Stimulated activated CD4-positive, alpha-beta T cell treated with anti-CD3 and anti-CD28 coated beads, TNF-alpha, amount 100 ng/mL, for 24 hours (primary cell): Measurements from ENCODE around the gene RNF223.
"Not testable (repeated sequence)": the region's sequence is repeated elsewhere in the genome, so short reads cannot be mapped to it uniquely, and the experiment has no call there.

Experiments used
- DNase-seq, 3 experiments: peaks; one replicate each; pipeline ENCODE4 v3.0.0-alpha.2; 2020; ENCODE audit warnings: low read depth in 3 of 3

The RNF223 gene

DNA sequence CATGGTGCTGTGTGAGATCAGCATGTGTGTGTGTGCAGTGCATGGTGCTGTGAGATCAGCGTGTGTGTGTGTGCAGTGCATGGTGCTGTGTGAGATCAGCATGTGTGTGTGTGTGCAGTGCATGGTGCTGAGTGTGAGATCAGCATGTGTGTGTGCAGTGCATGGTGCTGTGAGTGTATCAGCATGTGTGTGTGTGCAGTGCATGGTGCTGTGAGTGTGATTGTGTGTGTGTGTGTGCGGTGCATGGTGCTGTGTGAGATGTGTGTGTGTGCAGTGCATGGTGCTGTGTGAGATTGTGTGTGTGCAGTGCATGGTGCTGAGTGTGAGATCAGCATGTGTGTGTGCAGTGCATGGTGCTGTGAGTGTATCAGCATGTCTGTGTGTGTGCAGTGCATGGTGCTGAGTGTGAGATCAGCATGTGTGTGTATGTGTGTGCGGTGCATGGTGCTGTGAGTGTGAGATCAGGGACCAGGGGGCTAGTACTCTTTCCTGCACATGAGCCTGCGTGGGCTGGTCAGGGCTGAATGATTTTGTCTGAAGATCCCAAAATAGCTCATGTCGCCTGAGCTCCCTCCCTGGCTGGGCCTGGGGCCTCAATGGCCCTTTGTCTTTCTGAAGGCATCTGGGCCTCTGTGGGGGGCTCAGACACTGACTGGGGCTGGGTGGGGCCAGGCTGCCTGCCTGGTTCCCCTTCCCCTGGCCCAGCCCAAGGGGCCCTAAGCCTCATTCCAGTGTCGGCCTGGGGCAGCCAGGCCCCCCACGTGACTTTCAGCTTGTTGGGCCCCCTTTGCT lies 43.0 kb downstream of the RNF223 start:
- not testable (repeated sequence) for DNase-seq

DNA sequence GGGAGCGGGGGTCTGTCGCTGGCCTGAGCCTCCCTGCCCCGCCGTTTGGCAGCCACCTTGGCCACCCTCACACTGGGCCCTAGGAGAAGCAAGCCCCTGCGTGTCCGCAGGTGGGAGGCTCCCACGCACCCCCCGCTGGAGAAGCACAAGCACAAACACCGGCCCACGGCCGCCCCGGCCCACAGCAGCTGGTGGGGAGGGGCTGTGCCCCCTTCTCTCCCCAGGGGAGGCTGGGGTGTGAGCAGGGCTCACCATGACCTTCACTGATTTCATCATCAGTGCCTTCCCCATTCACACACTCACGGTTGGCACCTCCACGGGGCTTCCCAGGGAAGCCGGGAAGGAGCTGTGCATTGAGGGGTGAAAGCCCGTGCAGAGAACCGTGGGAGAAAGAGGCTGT lies 46.3 kb downstream of the RNF223 start:
- no peak for DNase-seq

DNA sequence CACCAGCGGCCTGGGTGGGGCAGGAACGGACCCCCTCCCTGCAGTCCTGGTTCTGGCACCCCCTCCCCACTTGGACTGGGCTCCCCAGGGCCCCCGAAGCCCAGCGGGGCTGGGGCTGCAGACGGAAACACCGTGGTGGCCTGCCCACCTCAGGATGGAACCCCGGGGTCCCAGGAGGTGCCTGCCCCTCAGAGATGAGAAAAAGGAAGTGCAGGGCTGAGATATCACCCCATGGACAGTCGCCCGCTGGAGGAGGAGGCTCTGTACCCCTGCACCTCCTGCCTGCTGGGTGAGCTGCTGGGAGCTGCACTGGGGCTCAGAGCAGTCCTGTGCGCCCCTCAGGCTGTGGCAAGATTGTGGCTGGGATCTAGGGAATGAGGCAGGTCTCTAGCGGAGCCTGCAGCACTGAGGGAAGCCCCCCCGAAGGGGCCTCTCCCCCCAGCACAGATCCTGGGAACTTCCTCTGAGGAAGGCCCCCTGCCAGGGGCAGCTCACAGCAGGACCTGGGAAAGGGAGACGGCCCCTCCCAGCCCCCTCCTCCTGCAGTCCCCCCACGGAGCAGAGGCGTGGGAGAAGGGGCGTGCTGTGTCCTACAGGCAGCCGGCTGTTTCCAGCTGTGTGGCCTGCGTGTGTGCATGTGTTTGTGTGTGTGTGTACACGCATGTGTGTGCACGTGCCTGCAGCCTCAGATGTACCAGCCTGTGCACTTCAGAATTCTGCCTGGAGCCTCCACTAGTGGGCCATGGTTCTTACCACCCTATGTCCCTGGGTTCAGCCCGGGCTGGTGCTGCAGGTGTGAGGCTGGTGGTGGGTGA lies 47.3 kb downstream of the RNF223 start:
- DNase-seq: no peak

DNA sequence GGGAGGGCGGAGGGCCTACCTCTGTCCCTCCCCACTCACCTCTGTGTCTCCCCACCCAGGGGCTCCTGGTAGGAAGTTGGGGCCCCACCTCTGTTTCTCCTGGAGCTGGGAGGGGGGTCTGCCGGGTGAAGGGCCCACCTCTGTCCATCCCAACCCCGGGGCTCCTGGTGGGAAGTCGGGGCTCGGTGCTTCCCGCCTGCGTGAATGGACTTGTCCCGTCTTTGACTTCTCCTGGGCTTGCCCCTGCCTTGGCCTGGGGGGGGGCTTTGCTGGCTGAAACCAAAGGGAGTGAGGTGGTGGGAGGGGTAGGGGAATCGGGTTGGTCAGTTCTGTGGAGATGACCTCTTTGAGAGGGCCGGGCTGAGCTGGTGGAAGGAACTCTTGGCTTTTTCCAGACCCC lies 48.4 kb downstream of the RNF223 start:
- DNase-seq: no peak

DNA sequence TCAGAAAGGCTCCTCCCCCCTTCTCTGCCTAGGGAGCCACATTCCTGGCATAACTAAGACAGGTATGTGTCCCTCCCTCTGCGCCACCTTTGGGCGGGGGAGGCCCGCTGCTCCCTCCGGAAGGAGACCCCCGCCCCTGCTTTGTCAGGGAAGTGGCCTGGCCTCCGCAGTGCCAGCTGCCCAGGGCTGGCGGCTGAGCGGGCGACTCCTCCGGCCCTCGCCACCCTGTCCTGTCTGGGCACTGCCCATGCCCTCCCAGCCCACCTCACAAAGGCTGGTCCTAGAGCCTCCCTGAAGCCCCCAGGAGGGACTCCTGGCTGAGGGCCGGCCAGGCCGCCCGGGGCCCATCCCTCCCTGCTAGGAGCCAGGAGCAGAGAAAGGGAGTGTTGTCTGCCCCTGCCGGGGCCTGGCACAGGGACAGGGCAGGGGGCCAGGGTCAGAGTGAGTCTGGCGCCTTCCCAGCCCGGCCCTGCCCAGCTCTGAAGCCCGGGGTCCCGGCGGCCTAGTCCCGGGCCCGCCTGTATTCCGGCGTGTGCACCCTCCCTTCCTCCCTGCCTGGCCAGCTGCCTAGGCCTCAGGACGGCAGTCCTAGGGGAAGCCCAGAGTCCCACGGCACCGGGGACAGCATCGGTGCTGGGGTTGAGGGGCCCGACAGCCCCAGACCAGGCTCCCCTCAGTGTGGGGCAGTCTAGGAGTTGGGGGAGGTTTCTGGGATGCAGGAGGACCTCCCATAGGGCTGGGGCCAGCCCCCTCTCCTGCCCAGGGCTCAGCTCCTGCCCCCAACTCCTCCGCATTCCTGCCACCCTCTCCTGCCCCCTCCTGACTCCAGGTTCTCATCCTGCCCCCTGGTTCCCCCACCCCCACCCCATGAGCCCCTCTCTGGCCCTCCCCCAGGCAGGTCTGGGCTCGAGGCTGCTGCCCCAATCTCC lies 49.1 kb downstream of the RNF223 start:
- DNase-seq: no peak

DNA sequence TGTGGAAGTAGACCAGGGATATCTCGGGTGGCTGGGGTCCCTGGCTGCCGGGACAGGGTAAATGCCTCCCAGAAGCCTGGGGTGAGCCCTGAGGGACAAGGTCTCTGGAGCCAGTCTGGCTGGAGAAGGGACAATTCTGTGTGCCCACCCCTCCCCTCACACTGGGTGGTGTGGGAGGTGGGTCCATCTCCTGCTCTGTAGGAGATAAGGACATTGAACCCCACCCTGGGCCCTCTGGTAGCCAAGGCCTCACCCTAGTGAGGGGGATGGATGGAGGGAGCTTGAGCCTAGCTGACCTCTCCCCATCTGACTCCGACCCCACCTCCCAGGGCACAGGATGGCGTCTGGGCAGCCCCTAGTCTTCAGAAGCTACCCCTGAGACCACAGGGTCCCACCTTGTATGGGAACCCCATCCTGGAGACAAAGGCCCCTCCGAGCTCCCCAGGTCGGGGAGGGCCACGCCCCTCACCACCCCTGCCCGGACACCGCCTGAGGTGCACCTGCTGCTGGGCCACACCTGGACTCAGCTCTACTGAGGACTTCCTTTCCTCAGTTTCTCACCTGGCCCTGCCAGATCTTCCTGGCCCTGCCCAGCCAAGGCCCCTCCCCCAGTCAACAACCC lies 49.8 kb downstream of the RNF223 start:
- DNase-seq: no peak

DNA sequence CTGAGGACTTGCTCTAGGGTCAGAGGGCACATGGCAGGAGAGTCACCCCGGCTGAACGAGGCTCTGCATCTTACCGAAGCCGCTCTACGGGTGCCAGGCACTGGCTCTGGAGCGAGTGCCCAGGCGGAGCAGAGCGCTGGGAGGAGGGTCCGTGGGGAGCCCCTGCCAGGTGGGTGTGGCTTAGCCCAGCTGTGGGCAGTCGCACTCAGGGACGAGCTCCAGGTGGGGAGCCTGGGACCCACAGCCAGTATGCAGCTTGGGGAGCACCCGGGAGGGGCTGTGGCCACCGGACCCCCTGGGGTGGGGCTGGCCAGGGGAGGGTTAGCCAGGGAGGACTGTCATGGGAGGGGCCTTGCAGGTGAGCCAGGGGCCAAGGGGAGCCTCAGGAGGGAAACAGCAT lies 50.4 kb downstream of the RNF223 start:
- DNase-seq: no peak

DNA sequence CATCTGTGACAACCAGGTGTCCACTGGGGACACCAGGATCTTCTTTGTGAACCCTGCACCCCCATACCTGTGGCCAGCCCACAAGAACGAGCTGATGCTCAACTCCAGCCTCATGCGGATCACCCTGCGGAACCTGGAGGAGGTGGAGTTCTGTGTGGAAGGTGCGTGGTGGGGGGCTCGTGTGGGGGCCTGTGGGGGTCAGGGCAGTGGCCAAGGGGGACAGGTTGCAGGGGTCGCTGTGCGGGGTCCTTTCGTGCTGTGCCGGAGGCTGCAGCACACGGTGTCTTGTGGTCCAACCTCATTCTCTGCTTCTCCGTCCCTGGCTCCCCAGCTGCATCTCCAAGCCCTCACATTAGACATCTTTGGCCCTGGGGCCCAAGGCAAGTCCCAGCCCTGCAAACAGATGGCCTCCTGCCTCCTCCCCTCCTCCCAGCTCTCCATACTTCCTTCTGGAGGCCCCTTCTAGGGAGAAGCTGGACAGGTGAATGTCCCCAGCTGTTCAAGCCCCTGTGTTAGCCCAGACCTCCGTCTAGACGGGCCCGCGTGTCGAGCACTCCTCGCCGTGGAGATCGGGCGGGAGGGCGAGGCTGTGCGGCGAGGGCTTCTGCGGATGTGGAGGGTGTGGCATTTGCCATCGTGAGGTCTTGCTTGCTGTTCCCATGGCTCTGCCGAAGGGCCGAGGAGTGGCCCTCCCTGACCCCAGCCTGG lies 51.6 kb downstream of the RNF223 start:
- no peak for DNase-seq

DNA sequence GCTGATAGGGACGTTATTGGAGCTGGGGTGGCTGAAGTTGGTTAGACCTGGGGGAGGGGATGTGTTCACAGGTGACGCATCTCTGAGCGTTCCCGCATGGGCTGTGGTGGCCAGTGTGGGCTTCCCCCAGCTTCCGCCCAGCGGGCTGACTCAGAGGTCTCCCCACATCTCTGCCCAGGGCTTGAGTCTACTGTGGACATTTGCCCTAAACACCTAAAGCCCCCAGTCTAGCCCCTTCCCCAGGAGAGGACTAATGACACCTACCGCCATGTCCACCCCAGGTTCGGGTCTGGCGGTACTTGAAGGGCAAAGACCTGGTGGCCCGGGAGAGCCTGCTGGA lies 52.2 kb downstream of the RNF223 start:
- no peak for DNase-seq

DNA sequence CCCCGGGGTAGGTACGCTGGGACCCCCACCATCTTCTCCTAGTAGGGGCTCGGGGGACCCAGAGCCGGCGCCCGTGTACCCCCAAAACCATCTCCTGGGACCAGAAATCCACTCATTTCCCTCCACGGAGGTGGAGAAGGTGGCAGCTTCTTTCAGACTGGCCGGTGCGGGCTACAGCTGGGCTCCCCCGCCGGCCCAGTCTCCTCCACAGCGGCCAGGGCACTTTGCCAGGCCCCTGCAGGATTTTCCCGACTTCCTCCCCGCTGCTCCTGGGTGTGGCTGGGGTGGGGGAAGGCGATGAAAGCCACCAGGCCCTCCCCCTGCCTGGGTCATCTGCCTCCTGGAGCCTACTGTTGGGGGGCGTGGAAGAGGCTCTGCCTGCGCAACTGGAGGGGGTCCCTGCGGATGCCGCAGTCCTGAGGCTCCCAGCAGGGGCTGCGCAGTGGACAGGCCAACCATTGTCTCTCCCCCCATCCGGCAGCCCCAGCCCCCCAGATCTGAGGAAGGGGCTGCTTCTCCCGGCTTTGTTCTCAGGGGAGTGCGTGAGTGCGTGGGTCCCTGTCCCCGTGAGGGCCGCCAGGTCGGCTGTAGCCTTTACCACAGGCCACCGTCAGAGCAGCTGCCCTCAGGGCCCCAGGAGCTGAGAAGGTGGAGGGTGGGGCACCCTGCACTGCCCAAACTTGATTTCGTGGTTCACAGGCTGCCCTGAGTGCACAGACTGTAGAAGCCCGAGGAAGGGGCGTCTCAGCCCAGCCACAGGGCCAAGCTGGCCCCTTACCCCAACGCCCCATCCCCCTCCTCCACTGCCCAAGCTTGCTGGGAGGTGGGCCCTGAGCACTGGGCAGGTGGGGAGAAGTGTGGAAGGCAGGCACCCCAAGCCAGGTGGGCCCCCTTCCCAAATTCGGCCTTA lies 52.8 kb downstream of the RNF223 start:
- no peak for DNase-seq
